H9 (cell line): ENCODE results near the gene TMEM86B. TPM values are rescaled to one million over a fixed set of nuclear protein-coding genes. Genes with fewer than 3 reads are reported as not detected.
A peak's percentile ranks its signal among the peaks of the same experiment; 100 is the strongest.

Experiments used
- DNase-seq: peaks from one replicate; pipeline ENCODE4 v3.0.0-alpha.2; 2017
- H2AFZ ChIP-seq: one replicate; pipeline ENCODE4 v1.6.1; 2013; ENCODE audit warnings: mild to moderate bottlenecking, low read length, control low read depth, moderate library complexity
- H2AK5ac ChIP-seq: 2 replicates; pipeline ENCODE4 v1.6.1; 2013; ENCODE audit warnings: low read length, control low read depth, mixed read lengths; ENCODE audit not compliant: insufficient read length
- H2BK120ac ChIP-seq: one replicate; pipeline ENCODE4 v1.6.1; 2013; ENCODE audit warnings: low read depth, mild to moderate bottlenecking, low read length, control low read depth, inconsistent platforms; ENCODE audit not compliant: poor library complexity, severe bottlenecking
- H2BK12ac ChIP-seq: 2 replicates; pipeline ENCODE4 v1.6.1; 2013; ENCODE audit warnings: low read length, control low read depth, mixed read lengths, low read depth; ENCODE audit not compliant: insufficient read length
- H2BK15ac ChIP-seq: 2 replicates; pipeline ENCODE4 v1.6.1; 2013; ENCODE audit warnings: low read depth, low read length, control low read depth
- H2BK20ac ChIP-seq: one replicate; pipeline ENCODE4 v1.6.1; 2013; ENCODE audit warnings: low read depth, mild to moderate bottlenecking, low read length, control low read depth, inconsistent platforms; ENCODE audit not compliant: poor library complexity, severe bottlenecking
- H2BK5ac ChIP-seq: 2 replicates; pipeline ENCODE4 v1.6.1; 2013; ENCODE audit warnings: low read length, control low read depth, mixed read lengths; ENCODE audit not compliant: insufficient read length
- H3K14ac ChIP-seq: 2 replicates; pipeline ENCODE4 v1.6.1; 2013; ENCODE audit warnings: low read length, control low read depth; ENCODE audit not compliant: insufficient read depth
- H3K18ac ChIP-seq: 2 replicates; pipeline ENCODE4 v1.6.1; 2013; ENCODE audit warnings: low read depth, mild to moderate bottlenecking, mixed read lengths, low read length, control low read depth; ENCODE audit not compliant: insufficient read length
- H3K23ac ChIP-seq: 2 replicates; pipeline ENCODE4 v1.6.1; 2013; ENCODE audit warnings: low read length, control low read depth, mixed read lengths, low read depth; ENCODE audit not compliant: insufficient read length
- H3K23me2 ChIP-seq: 2 replicates; pipeline ENCODE4 v1.6.1; 2013; ENCODE audit warnings: low read depth, mild to moderate bottlenecking, mixed read lengths, low read length, control low read depth; ENCODE audit not compliant: insufficient read length, poor library complexity, severe bottlenecking
- H3K27ac ChIP-seq: 2 replicates; pipeline ENCODE4 v1.5.1; 2013; ENCODE audit warnings: low read length, control low read depth, mixed read lengths, low read depth; ENCODE audit not compliant: insufficient read length
- H3K27me3 ChIP-seq: 2 replicates; pipeline ENCODE4 v1.6.1; 2013; ENCODE audit warnings: low read length, control low read depth, inconsistent platforms; ENCODE audit not compliant: insufficient read depth
- H3K4ac ChIP-seq: 2 replicates; pipeline ENCODE4 v1.6.1; 2013; ENCODE audit warnings: low read depth, mild to moderate bottlenecking, control low read depth, inconsistent platforms, low read length, moderate library complexity
- H3K4me1 ChIP-seq: 2 replicates; pipeline ENCODE4 v1.6.1; 2013; ENCODE audit warnings: low read length, control low read depth, inconsistent platforms; ENCODE audit not compliant: insufficient read depth
- H3K4me2 ChIP-seq: 2 replicates; pipeline ENCODE4 v1.6.1; 2013; ENCODE audit warnings: low read length, control low read depth, mixed read lengths; ENCODE audit not compliant: insufficient read length, insufficient read depth
- H3K56ac ChIP-seq: 2 replicates; pipeline ENCODE4 v1.6.1; 2013; ENCODE audit warnings: low read depth, mild to moderate bottlenecking, mixed read lengths, low read length, control low read depth; ENCODE audit not compliant: insufficient read length
- H3K79me1 ChIP-seq: 2 replicates; pipeline ENCODE4 v1.6.1; 2013; ENCODE audit warnings: low read depth, mild to moderate bottlenecking, moderate library complexity, low read length, control low read depth, inconsistent platforms; ENCODE audit not compliant: insufficient read depth, poor library complexity, severe bottlenecking
- H3K79me2 ChIP-seq: 2 replicates; pipeline ENCODE4 v1.6.1; 2013; ENCODE audit warnings: low read length, control low read depth, inconsistent platforms; ENCODE audit not compliant: insufficient read depth
- H3K9ac ChIP-seq: 2 replicates; pipeline ENCODE4 v1.6.1; 2013; ENCODE audit warnings: low read length, control low read depth, mixed read lengths; ENCODE audit not compliant: insufficient read length; ENCODE audit errors: extremely low read depth
- H3K9me3 ChIP-seq: one replicate; pipeline ENCODE4 v1.6.1; 2013; ENCODE audit warnings: low read depth, low read length, inconsistent platforms; ENCODE audit not compliant: control insufficient read depth
- H3T11ph ChIP-seq: one replicate; pipeline ENCODE4 v1.6.1; 2013; ENCODE audit warnings: mild to moderate bottlenecking, low read length, control low read depth, inconsistent platforms
- H4K20me1 ChIP-seq: one replicate; pipeline ENCODE4 v1.6.1; 2013; ENCODE audit not compliant: control insufficient read depth, insufficient read length, insufficient read depth
- H4K5ac ChIP-seq: 2 replicates; pipeline ENCODE4 v1.6.1; 2013; ENCODE audit warnings: low read depth, mild to moderate bottlenecking, mixed read lengths, low read length, control low read depth; ENCODE audit not compliant: insufficient read length
- H4K8ac ChIP-seq: replicated peaks from 2 replicates; pipeline ENCODE4 v1.6.1; 2013; ENCODE audit warnings: low read length, control low read depth, mixed read lengths, low read depth; ENCODE audit not compliant: insufficient read length
- H4K91ac ChIP-seq: 2 replicates; pipeline ENCODE4 v1.6.1; 2013; ENCODE audit warnings: low read depth, mild to moderate bottlenecking, moderate library complexity, mixed read lengths, low read length, control low read depth; ENCODE audit not compliant: insufficient read length
- H3K27ac Mint-ChIP-seq, 3 experiments: 2 replicates in 2 of 3; 3 replicates in 1 of 3; pipeline ENCODE4 v1.8.0; 2020 to 2021; ENCODE audit warnings: mixed read lengths in 3 of 3, mild to moderate bottlenecking in 1 of 3, moderate library complexity in 1 of 3
- H3K27me3 Mint-ChIP-seq: 2 replicates; pipeline ENCODE4 v1.8.0; 2021; ENCODE audit warnings: low read depth, mild to moderate bottlenecking, moderate library complexity, mixed read lengths
- H3K36me3 Mint-ChIP-seq, 3 experiments: 2 replicates in 2 of 3; 3 replicates in 1 of 3; pipeline ENCODE4 v1.8.0; 2020 to 2021; ENCODE audit warnings: low read depth in 3 of 3, mixed read lengths in 3 of 3; ENCODE audit not compliant: insufficient read depth in 1 of 3
- H3K4me1 Mint-ChIP-seq, 2 experiments: 2 replicates each; pipeline ENCODE4 v1.8.0; 2020; ENCODE audit warnings: mixed read lengths in 2 of 2
- H3K4me3 Mint-ChIP-seq, 2 experiments: 2 replicates in 1 of 2; 3 replicates in 1 of 2; pipeline ENCODE4 v1.8.0; 2020 to 2021; ENCODE audit warnings: mild to moderate bottlenecking in 2 of 2, mixed read lengths in 2 of 2, moderate library complexity in 1 of 2
- H3K9me3 Mint-ChIP-seq, 2 experiments: 2 replicates in 1 of 2; 3 replicates in 1 of 2; pipeline ENCODE4 v1.8.0; 2020; ENCODE audit warnings: mild to moderate bottlenecking in 2 of 2, mixed read lengths in 2 of 2, moderate library complexity in 1 of 2
- CTCF ChIP-seq: fragments of 200-600 bp; sonication (generic); conservative IDR thresholded peaks from 3 replicates; pipeline ENCODE4 v1.8.0; 2021; ENCODE audit warnings: antibody characterized with exemption, mild to moderate bottlenecking
- WGBS: extraction: QIAGEN DNeasy Blood & Tissue Kit; methylation state at CpG from one replicate; pipeline ENCODE4 v1.1.7; 2013; ENCODE audit warnings: missing lambda C conversion rate, low lambda C conversion rate, mixed read lengths; ENCODE audit not compliant: insufficient read length; ENCODE audit errors: extremely low coverage; 5-methylcytosine and 5-hydroxymethylcytosine counted together
- total RNA-seq: library from RNA; stranded (reverse); gene quantifications from 2 replicates; pipeline ENCODE4 v1.2.1, GENCODE V29; 2021

TMEM86B gene
- total RNA-seq, 1 experiment from 2014 or later = 4.5 TPM

- Histone ChIP-seq H3K23ac (no peak overlapping the region), H3K79me2 (peaks cover 56% of the 10 kb centered on the region; the same call in 1 of the 2 replicates), H4K91ac (no peak overlapping the region), H4K8ac (no peak overlapping the region), H2BK5ac (no peak overlapping the region), H3K4ac (no peak overlapping the region), H3K27ac (no peak overlapping the region), H2AFZ (no peak overlapping the region), H3K14ac (no peak overlapping the region), H3K9ac (no peak overlapping the region), H3T11ph (no peak overlapping the region), H3K56ac (no peak overlapping the region), H3K18ac (no peak overlapping the region), H2BK12ac (no peak overlapping the region), H3K27me3 (no peaks in the 10 kb centered on the region), H3K4me2 (no peak overlapping the region), H2BK120ac (no peak overlapping the region), H2BK20ac (no peak overlapping the region), H4K5ac (no peak overlapping the region), H3K79me1 (peaks cover 18% of the 10 kb centered on the region), H4K20me1 (peaks cover 3% of the 10 kb centered on the region), H3K23me2 (peaks cover 7% of the 10 kb centered on the region), H2BK15ac (no peak overlapping the region), H2AK5ac (no peak overlapping the region), H3K9me3 (no peaks in the 10 kb centered on the region), H3K4me1 (peaks cover 12% of the 10 kb centered on the region; the same call in 1 of the 2 replicates)
- no peak for TF ChIP-seq CTCF
- H3K4me3 Mint-ChIP-seq = no peak overlapping the region
- no peaks in the 10 kb centered on the region; the same call in none of the 2 replicates for H3K27me3 Mint-ChIP-seq
- peak overlapping the region in 2 of 3 experiments; percentile 4 to 28; a peak in 3 of 7 replicates for H3K27ac Mint-ChIP-seq
- H3K36me3 Mint-ChIP-seq = peaks cover 2 to 11% (median 7%) of the 10 kb centered on the region in 3 experiments; a peak in 6 of 7 replicates
- peaks cover 42 to 46% of the 10 kb centered on the region in 2 experiments for H3K4me1 Mint-ChIP-seq
- no peaks in the 10 kb centered on the region for H3K9me3 Mint-ChIP-seq
- DNase-seq = no peak
- WGBS = no CpG with 5 or more reads among the region's 21 CpGs
Observed at GRCh38 chr19:55252760-55253663, 24.4 kb upstream of the TMEM86B start.
